ENCODE data around the gene TMEM235. TPM values are rescaled to one million over a fixed set of nuclear protein-coding genes. Genes with fewer than 3 reads are reported as not detected.

Gene TMEM235
- total and polyA plus RNA-seq, 2 experiments from 2014 or later: not detected

DNA sequence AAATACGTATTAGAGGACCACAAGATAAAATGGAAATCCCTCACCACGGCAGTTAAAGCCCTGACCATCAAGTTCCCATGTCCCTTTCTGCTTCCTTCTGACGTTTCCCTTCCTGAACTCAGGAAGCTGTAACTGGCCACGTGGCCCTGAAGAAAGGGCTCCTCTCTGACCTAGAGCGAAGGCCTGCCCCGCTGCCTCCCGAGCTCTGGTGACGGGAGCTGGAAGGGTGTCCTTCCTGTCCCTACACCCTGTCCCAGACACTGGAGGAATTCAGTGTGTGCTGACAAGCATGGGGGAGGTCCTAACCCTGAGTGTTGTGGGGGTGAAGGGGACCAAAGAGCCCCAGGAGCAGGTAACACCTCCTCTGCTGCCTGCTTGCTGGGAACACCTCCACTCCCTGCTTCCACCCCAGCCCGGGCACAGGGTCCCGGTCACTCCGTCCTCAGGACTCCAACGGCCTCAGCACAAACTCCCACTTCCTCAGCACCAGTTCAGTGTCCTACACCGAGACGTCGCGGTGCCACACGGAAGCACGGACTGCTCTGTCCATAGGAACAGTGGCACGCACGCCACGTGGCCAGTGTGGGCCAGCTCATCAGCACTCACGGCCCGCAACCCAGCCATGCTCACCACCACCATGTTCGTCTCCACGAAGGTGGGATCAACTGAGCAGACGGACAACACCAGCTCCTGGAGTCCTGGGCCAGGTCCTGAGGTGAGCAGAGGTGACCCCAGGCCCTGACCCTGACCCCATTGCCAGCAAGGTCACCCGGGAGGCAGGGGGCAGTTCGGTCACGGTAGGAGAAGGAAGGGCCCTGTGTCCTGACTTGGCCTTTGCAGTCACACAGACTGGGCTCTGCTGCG lies 16.9 kb downstream of the TMEM235 start (continued):
- TF ChIP-seq, protein P1, sequence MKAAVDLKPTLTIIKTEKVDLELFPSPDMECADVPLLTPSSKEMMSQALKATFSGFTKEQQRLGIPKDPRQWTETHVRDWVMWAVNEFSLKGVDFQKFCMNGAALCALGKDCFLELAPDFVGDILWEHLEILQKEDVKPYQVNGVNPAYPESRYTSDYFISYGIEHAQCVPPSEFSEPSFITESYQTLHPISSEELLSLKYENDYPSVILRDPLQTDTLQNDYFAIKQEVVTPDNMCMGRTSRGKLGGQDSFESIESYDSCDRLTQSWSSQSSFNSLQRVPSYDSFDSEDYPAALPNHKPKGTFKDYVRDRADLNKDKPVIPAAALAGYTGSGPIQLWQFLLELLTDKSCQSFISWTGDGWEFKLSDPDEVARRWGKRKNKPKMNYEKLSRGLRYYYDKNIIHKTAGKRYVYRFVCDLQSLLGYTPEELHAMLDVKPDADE (IDR thresholded peaks at IDR 0.05): no peak
- no peak for TF ChIP-seq EZH2phosphoT487 (IDR thresholded peaks at IDR 0.05; ENCODE audit: unreplicated experiment)
- TF ChIP-seq STAT1 (IDR thresholded peaks at IDR 0.05; ENCODE audit: unreplicated experiment): no peak
- TF ChIP-seq EZH2 (IDR thresholded peaks at IDR 0.05; ENCODE audit: low read depth, unreplicated experiment): no peak
- TF ChIP-seq CREB1 (CRISPR knock-in tag; IDR thresholded peaks at IDR 0.05; ENCODE audit: low read depth): no peak
- TF ChIP-seq, protein P2, sequence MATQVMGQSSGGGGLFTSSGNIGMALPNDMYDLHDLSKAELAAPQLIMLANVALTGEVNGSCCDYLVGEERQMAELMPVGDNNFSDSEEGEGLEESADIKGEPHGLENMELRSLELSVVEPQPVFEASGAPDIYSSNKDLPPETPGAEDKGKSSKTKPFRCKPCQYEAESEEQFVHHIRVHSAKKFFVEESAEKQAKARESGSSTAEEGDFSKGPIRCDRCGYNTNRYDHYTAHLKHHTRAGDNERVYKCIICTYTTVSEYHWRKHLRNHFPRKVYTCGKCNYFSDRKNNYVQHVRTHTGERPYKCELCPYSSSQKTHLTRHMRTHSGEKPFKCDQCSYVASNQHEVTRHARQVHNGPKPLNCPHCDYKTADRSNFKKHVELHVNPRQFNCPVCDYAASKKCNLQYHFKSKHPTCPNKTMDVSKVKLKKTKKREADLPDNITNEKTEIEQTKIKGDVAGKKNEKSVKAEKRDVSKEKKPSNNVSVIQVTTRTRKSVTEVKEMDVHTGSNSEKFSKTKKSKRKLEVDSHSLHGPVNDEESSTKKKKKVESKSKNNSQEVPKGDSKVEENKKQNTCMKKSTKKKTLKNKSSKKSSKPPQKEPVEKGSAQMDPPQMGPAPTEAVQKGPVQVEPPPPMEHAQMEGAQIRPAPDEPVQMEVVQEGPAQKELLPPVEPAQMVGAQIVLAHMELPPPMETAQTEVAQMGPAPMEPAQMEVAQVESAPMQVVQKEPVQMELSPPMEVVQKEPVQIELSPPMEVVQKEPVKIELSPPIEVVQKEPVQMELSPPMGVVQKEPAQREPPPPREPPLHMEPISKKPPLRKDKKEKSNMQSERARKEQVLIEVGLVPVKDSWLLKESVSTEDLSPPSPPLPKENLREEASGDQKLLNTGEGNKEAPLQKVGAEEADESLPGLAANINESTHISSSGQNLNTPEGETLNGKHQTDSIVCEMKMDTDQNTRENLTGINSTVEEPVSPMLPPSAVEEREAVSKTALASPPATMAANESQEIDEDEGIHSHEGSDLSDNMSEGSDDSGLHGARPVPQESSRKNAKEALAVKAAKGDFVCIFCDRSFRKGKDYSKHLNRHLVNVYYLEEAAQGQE (IDR thresholded peaks at IDR 0.05; ENCODE audit: unreplicated experiment): no peak
- no peak for TF ChIP-seq ZNF114 (CRISPR knock-in tag; IDR thresholded peaks at IDR 0.05)
- TF ChIP-seq ZNF331 (CRISPR knock-in tag; IDR thresholded peaks at IDR 0.05; ENCODE audit: low read depth): no peak
- TF ChIP-seq POLR2AphosphoS5 (IDR thresholded peaks at IDR 0.05; ENCODE audit: low read depth): no peak
- TF ChIP-seq JUNB (IDR thresholded peaks at IDR 0.05; ENCODE audit: unreplicated experiment): no peak
- TF ChIP-seq, protein P3, sequence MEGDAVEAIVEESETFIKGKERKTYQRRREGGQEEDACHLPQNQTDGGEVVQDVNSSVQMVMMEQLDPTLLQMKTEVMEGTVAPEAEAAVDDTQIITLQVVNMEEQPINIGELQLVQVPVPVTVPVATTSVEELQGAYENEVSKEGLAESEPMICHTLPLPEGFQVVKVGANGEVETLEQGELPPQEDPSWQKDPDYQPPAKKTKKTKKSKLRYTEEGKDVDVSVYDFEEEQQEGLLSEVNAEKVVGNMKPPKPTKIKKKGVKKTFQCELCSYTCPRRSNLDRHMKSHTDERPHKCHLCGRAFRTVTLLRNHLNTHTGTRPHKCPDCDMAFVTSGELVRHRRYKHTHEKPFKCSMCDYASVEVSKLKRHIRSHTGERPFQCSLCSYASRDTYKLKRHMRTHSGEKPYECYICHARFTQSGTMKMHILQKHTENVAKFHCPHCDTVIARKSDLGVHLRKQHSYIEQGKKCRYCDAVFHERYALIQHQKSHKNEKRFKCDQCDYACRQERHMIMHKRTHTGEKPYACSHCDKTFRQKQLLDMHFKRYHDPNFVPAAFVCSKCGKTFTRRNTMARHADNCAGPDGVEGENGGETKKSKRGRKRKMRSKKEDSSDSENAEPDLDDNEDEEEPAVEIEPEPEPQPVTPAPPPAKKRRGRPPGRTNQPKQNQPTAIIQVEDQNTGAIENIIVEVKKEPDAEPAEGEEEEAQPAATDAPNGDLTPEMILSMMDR (conservative IDR thresholded peaks at IDR 0.05; ENCODE audit: low read depth in 2 of 2): no peak
